ENCODE measurements around the gene CTAGE6.
"Not testable (repeated sequence)": the region's sequence is repeated elsewhere in the genome, so short reads cannot be mapped to it uniquely, and the experiment has no call there.

DNA sequence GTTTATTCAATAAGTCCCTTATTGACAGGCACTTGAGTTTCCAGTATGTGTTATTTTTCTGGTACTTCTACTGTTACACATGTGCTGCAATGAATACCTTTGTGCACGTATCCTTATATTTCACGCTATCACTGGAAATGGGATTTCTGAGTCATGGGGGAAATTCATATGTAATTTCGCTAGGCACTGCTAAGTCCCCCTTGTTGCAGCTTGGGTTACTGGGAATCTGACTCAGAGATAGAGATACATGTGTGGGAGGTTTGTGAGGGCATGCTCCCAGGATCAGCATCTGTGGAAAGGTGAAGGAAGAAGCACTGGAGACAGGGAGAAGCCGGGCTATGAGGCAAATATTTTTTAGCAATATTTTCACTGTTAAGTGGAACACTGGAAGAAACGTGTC is 47.6 kb downstream of the CTAGE6 start:
- TF ChIP-seq, protein P1, sequence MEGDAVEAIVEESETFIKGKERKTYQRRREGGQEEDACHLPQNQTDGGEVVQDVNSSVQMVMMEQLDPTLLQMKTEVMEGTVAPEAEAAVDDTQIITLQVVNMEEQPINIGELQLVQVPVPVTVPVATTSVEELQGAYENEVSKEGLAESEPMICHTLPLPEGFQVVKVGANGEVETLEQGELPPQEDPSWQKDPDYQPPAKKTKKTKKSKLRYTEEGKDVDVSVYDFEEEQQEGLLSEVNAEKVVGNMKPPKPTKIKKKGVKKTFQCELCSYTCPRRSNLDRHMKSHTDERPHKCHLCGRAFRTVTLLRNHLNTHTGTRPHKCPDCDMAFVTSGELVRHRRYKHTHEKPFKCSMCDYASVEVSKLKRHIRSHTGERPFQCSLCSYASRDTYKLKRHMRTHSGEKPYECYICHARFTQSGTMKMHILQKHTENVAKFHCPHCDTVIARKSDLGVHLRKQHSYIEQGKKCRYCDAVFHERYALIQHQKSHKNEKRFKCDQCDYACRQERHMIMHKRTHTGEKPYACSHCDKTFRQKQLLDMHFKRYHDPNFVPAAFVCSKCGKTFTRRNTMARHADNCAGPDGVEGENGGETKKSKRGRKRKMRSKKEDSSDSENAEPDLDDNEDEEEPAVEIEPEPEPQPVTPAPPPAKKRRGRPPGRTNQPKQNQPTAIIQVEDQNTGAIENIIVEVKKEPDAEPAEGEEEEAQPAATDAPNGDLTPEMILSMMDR (IDR thresholded peaks at IDR 0.05), result not testable (repeated sequence)
- TF ChIP-seq POLR2A, POLR2AphosphoS5 (IDR thresholded peaks at IDR 0.05): not testable (repeated sequence)

All from breast epithelium (tissue), 3 donors.